DOHH2 (cell line): ENCODE measurements around the gene SNX30.

ENCODE experiments used
- H3F3A ChIP-seq: fragments of 200-600 bp; sonication (generic), shearing (Covaris generic); 2 replicates; pipeline ENCODE4 v1.6.0; 2016; ENCODE audit warnings: antibody characterized with exemption, mild to moderate bottlenecking; ENCODE audit not compliant: control insufficient read depth, insufficient read depth
- H3K27ac ChIP-seq: fragments of 200-600 bp; sonication (generic); 2 replicates; pipeline ENCODE4 v1.5.1; 2014; ENCODE audit warnings: low read depth, mild to moderate bottlenecking, low read length, moderate library complexity
- H3K27me3 ChIP-seq: fragments of 200-600 bp; sonication (generic); 2 replicates; pipeline ENCODE4 v1.6.1; 2014; ENCODE audit warnings: mild to moderate bottlenecking, low read length, mixed read lengths; ENCODE audit not compliant: control insufficient read depth
- H3K36me3 ChIP-seq: fragments of 200-600 bp; sonication (generic); 2 replicates; pipeline ENCODE4 v1.6.1; 2014; ENCODE audit warnings: mild to moderate bottlenecking, low read length, moderate library complexity, mixed read lengths; ENCODE audit not compliant: control insufficient read depth
- H3K4me1 ChIP-seq: fragments of 200-600 bp; sonication (generic); 2 replicates; pipeline ENCODE4 v1.6.1; 2014; ENCODE audit warnings: mild to moderate bottlenecking, low read length, mixed read lengths; ENCODE audit not compliant: control insufficient read depth
- H3K4me2 ChIP-seq: fragments of 200-600 bp; sonication (generic); 2 replicates; pipeline ENCODE4 v1.6.0; 2014; ENCODE audit warnings: mild to moderate bottlenecking, low read length, moderate library complexity
- H3K4me3 ChIP-seq: fragments of 200-600 bp; sonication (generic); 2 replicates; pipeline ENCODE4 v1.5.1; 2014; ENCODE audit warnings: mild to moderate bottlenecking, low read length, mixed read lengths
- H3K79me2 ChIP-seq: fragments of 200-600 bp; sonication (generic); 2 replicates; pipeline ENCODE4 v1.6.1; 2014; ENCODE audit warnings: mild to moderate bottlenecking, low read length, mixed read lengths; ENCODE audit not compliant: control insufficient read depth
- H3K9me2 ChIP-seq: fragments of 200-600 bp; sonication (generic); replicated peaks from 2 replicates; pipeline ENCODE4 v1.6.1; 2014; ENCODE audit warnings: mild to moderate bottlenecking, low read length, mixed read lengths; ENCODE audit not compliant: control insufficient read depth
- H3K9me3 ChIP-seq: fragments of 200-600 bp; sonication (generic); 2 replicates; pipeline ENCODE4 v1.6.1; 2014; ENCODE audit warnings: antibody characterized with exemption, low read length, mixed read lengths; ENCODE audit not compliant: control insufficient read depth, insufficient read depth
- H4K20me1 ChIP-seq: fragments of 200-600 bp; sonication (generic); 2 replicates; pipeline ENCODE4 v1.6.0; 2014; ENCODE audit warnings: low read depth, mild to moderate bottlenecking, antibody characterized with exemption, low read length, moderate library complexity; ENCODE audit not compliant: control insufficient read depth, insufficient read depth
- EZH2phosphoT487 ChIP-seq: fragments of 200-600 bp; sonication (generic); IDR thresholded peaks from 2 replicates; pipeline ENCODE4 v1.6.1; 2017; ENCODE audit warnings: borderline replicate concordance, mild to moderate bottlenecking, antibody characterized with exemption, low read length, moderate library complexity, mixed read lengths
- TF ChIP-seq, protein P1 (sequence below): fragments of 200-600 bp; sonication (generic); IDR thresholded peaks from one replicate; pipeline ENCODE4 v1.5.1; 2014; ENCODE audit warnings: antibody characterized with exemption, mild to moderate bottlenecking, low read depth, low read length; ENCODE audit not compliant: poor library complexity, severe bottlenecking

The SNX30 gene

DNA sequence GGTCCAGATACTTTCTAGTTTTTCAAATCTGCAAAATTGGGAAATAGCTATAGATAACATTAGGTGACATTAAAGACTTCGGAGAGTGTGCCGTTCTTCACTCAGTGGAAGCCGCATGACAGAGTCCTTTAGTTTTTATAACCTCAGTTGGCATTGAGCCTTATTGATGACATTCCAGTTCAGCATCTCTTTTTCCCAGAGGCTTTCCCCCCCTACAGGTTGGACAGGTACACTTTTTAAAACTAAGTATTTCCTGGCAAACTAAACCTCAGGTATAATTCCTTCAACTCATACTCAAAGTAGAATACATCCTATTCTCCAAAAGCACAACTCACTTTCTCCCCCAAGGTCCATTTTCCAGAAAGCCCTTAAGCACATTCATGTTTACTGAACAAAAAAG is 81.4 kb downstream of the SNX30 start:
- no peak overlapping the region for H3K4me2 ChIP-seq
- no peak overlapping the region for H3K4me3 ChIP-seq
- H3K27ac ChIP-seq: no peak overlapping the region

DNA sequence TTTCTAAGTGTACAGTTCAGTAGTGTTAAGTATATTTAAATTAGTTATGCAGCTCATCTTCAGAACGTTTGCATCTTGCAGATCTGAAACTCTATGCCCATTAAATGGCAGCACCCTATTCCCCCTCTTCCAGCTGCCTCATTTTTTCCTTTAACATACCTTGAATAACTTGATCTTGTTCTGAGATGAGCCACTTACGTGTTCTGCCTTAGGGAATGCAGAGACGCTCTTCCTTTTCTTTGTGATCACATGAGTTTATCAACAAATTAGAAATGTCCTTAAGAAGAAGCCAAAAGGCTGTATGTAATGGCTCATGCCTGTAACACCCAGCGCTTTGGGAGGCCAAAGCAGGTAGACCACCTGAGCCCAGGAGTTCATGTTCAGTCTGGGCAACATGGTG is 82.5 kb downstream of the SNX30 start:
- H3K36me3 ChIP-seq: peaks cover 17% of the 10 kb centered on the region; the same call in 1 of the 2 replicates
- no peak for TF ChIP-seq EZH2phosphoT487
- TF ChIP-seq, protein P1, sequence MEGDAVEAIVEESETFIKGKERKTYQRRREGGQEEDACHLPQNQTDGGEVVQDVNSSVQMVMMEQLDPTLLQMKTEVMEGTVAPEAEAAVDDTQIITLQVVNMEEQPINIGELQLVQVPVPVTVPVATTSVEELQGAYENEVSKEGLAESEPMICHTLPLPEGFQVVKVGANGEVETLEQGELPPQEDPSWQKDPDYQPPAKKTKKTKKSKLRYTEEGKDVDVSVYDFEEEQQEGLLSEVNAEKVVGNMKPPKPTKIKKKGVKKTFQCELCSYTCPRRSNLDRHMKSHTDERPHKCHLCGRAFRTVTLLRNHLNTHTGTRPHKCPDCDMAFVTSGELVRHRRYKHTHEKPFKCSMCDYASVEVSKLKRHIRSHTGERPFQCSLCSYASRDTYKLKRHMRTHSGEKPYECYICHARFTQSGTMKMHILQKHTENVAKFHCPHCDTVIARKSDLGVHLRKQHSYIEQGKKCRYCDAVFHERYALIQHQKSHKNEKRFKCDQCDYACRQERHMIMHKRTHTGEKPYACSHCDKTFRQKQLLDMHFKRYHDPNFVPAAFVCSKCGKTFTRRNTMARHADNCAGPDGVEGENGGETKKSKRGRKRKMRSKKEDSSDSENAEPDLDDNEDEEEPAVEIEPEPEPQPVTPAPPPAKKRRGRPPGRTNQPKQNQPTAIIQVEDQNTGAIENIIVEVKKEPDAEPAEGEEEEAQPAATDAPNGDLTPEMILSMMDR: no peak
- no peak overlapping the region for H3K4me2 ChIP-seq

More for the DNA sequence above, 81.4 kb downstream of the SNX30 start:
- Histone ChIP-seq H3K9me3 (no peaks in the 10 kb centered on the region), H3K9me2 (no peaks in the 10 kb centered on the region), H4K20me1 (no peaks in the 10 kb centered on the region), H3K4me1 (no peaks in the 10 kb centered on the region), H3K27me3 (no peaks in the 10 kb centered on the region), H3K79me2 (no peaks in the 10 kb centered on the region), H3K36me3 (peaks cover 15% of the 10 kb centered on the region; the same call in 1 of the 2 replicates), H3F3A (no peaks in the 10 kb centered on the region)
- no peak for TF ChIP-seq EZH2phosphoT487
- TF ChIP-seq, protein P1: no peak

DNA sequence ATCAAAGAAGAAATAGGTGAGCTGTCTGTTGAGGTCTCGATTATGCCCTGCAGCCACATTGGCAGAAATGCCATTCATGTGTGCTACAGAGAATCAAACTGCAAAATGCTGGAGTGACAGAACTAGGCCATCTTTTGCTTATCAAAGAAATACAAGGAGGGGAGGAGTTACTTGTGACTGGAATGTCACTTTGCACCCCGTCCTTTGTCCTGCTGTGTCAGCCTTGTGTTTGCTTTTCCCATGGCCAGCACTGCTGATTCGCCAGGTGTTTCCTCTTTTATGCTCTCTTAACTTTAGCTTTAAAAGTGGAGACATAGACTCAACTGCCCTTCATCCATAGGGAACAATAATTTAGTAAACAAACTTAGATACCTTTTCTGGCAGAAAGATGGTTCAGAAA is 85.8 kb downstream of the SNX30 start:
- H3K27ac ChIP-seq: no peak overlapping the region
- H4K20me1 ChIP-seq: no peaks in the 10 kb centered on the region
- H3K27me3 ChIP-seq: no peaks in the 10 kb centered on the region
- no peaks in the 10 kb centered on the region for H3K9me3 ChIP-seq
- no peaks in the 10 kb centered on the region; the same call in 1 of the 2 replicates for H3F3A ChIP-seq
- no peak overlapping the region for H3K4me2 ChIP-seq
- no peak for TF ChIP-seq EZH2phosphoT487
- TF ChIP-seq, protein P1: no peak
- H3K36me3 ChIP-seq: peaks cover 37% of the 10 kb centered on the region
- peaks cover 3% of the 10 kb centered on the region; the same call in 1 of the 2 replicates for H3K4me1 ChIP-seq
- no peaks in the 10 kb centered on the region for H3K9me2 ChIP-seq
- H3K79me2 ChIP-seq: no peaks in the 10 kb centered on the region
- no peak overlapping the region for H3K4me3 ChIP-seq

More for the DNA sequence above, 82.5 kb downstream of the SNX30 start:
- Histone ChIP-seq H3K27me3 (no peaks in the 10 kb centered on the region), H3F3A (no peaks in the 10 kb centered on the region), H3K27ac (no peak overlapping the region), H3K9me3 (no peaks in the 10 kb centered on the region), H3K4me1 (no peaks in the 10 kb centered on the region), H3K9me2 (no peaks in the 10 kb centered on the region), H3K79me2 (no peaks in the 10 kb centered on the region), H3K4me3 (no peak overlapping the region), H4K20me1 (no peaks in the 10 kb centered on the region)

DNA sequence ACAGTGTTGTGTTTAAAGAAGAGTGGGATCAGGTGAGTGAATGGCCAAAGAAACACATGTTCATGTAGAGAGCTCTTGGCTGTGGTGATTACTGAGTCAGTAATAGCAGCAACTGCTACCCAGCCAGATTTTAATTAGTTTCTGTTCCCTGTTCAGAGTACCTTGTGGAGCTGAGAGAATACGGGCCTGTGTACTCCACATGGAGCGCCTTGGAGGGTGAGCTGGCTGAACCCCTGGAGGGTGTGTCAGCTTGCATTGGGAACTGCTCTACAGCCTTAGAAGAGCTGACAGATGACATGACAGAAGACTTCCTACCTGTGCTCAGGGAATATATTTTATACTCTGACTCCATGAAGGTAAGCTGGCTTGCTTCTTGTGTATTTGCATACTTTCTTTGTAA is 87.8 kb downstream of the SNX30 start:
- Histone ChIP-seq H3K79me2 (no peaks in the 10 kb centered on the region), H3F3A (no peaks in the 10 kb centered on the region; the same call in 1 of the 2 replicates), H3K4me1 (peaks cover 3% of the 10 kb centered on the region; the same call in 1 of the 2 replicates), H3K4me3 (no peak overlapping the region), H3K27me3 (no peaks in the 10 kb centered on the region), H4K20me1 (no peaks in the 10 kb centered on the region), H3K9me3 (no peaks in the 10 kb centered on the region), H3K4me2 (no peak overlapping the region), H3K36me3 (peaks cover 32% of the 10 kb centered on the region), H3K9me2 (no peaks in the 10 kb centered on the region), H3K27ac (no peak overlapping the region)
- TF ChIP-seq EZH2phosphoT487: no peak
- TF ChIP-seq, protein P1: no peak
